GM18909 (cell line): ENCODE data around the gene PTH2R.
"Not testable (repeated sequence)": the region's sequence is repeated elsewhere in the genome, so short reads cannot be mapped to it uniquely, and the experiment has no call there.

Experiments
- ATAC-seq: cut with Tn5 transposase; IDR thresholded peaks from one replicate; pipeline ENCODE4 v1.9.1; 2021; ENCODE audit warnings: mild to moderate bottlenecking; ENCODE audit not compliant: unreplicated experiment, poor library complexity

Gene PTH2R

GRCh38 chr2:208389940-208390339 lies 16.7 kb upstream of the PTH2R start:
- no peak for ATAC-seq

GRCh38 chr2:208392300-208392699 lies 14.3 kb upstream of the PTH2R start:
- no peak for ATAC-seq

GRCh38 chr2:208396796-208397195 lies 9.8 kb upstream of the PTH2R start:
- not testable (repeated sequence) for ATAC-seq

- ATAC-seq, result no peak
These were observed 7.4 kb upstream of the PTH2R start for GRCh38 chr2:208399201-208399600.

- ATAC-seq, result no peak
These were observed 1.1 kb downstream of the PTH2R start for GRCh38 chr2:208407667-208408066.

GRCh38 chr2:208413931-208414330 lies 7.3 kb downstream of the PTH2R start:
- no peak for ATAC-seq

- peak; percentile 55 for ATAC-seq
These were observed 8.7 kb downstream of the PTH2R start for GRCh38 chr2:208415255-208415654.

GRCh38 chr2:208415897-208416296 lies 9.3 kb downstream of the PTH2R start:
- ATAC-seq, result peak; percentile 79

- ATAC-seq, result no peak
These were observed 19.9 kb downstream of the PTH2R start for GRCh38 chr2:208426412-208427045.

GRCh38 chr2:208437755-208438154 lies 31.2 kb downstream of the PTH2R start:
- ATAC-seq, result no peak

GRCh38 chr2:208440716-208441115 lies 34.1 kb downstream of the PTH2R start:
- no peak for ATAC-seq

GRCh38 chr2:208441951-208442350 lies 35.4 kb downstream of the PTH2R start:
- ATAC-seq, result no peak

- not testable (repeated sequence) for ATAC-seq
These were observed 40.9 kb downstream of the PTH2R start for GRCh38 chr2:208447447-208447846.

- ATAC-seq, result no peak
These were observed 44.5 kb downstream of the PTH2R start for GRCh38 chr2:208451061-208451460.

- ATAC-seq, result no peak
These were observed 48.3 kb downstream of the PTH2R start for GRCh38 chr2:208454861-208455260.

- no peak for ATAC-seq
These were observed 57.1 kb downstream of the PTH2R start for GRCh38 chr2:208463721-208464120.

- no peak for ATAC-seq
These were observed 57.6 kb downstream of the PTH2R start for GRCh38 chr2:208464205-208464604.

- peak; percentile 85 for ATAC-seq
These were observed 59.7 kb downstream of the PTH2R start for GRCh38 chr2:208466151-208466919.

GRCh38 chr2:208466920-208467298 lies 60.3 kb downstream of the PTH2R start:
- no peak for ATAC-seq

- no peak for ATAC-seq
These were observed 61.0 kb downstream of the PTH2R start for GRCh38 chr2:208467564-208467963.

- no peak for ATAC-seq
These were observed 71.1 kb downstream of the PTH2R start for GRCh38 chr2:208477741-208478140.

- ATAC-seq, result peak; percentile 75
These were observed 72.8 kb downstream of the PTH2R start for GRCh38 chr2:208479342-208479741.
